Measurements from ENCODE around the gene LIPA.
"Not testable (repeated sequence)": the region's sequence is repeated elsewhere in the genome, so short reads cannot be mapped to it uniquely, and the experiment has no call there.

LIPA gene

GRCh38 chr10:89207801-89208551 is 43.6 kb downstream of the LIPA start:
- peak; percentile 29 for DNase-seq (ENCODE audit: low read depth)

GRCh38 chr10:89207181-89207800 is 44.3 kb downstream of the LIPA start, which contains the start of gene CH25H:
TSS of gene CH25H (minus strand) at chr10:89207317. CDS start at chr10:89207292, 25 bp downstream.
- DNase-seq (ENCODE audit: low read depth): peak; percentile 70

- DNase-seq (ENCODE audit: low read depth): no peak
These were observed 45.0 kb downstream of the LIPA start for GRCh38 chr10:89206402-89207180.

- no peak for DNase-seq (ENCODE audit: low read depth)
These were observed 46.9 kb downstream of the LIPA start for GRCh38 chr10:89204621-89205185.

- no peak for DNase-seq (ENCODE audit: low read depth)
These were observed 48.3 kb downstream of the LIPA start for GRCh38 chr10:89203237-89203636.

GRCh38 chr10:89202033-89202425 is 49.5 kb downstream of the LIPA start:
- DNase-seq (ENCODE audit: low read depth): no peak

GRCh38 chr10:89201345-89202032 is 50.1 kb downstream of the LIPA start:
- peak; percentile 26 for DNase-seq (ENCODE audit: low read depth)

- DNase-seq (ENCODE audit: low read depth): no peak
These were observed 54.1 kb downstream of the LIPA start for GRCh38 chr10:89197473-89197872.

GRCh38 chr10:89191301-89191700 is 60.3 kb downstream of the LIPA start:
- DNase-seq (ENCODE audit: low read depth): not testable (repeated sequence)

GRCh38 chr10:89189211-89189734 is 62.3 kb downstream of the LIPA start:
- no peak for DNase-seq (ENCODE audit: low read depth)

- DNase-seq (ENCODE audit: low read depth): no peak
These were observed 65.9 kb downstream of the LIPA start for GRCh38 chr10:89185658-89186057.

- no peak for DNase-seq (ENCODE audit: low read depth)
These were observed 66.9 kb downstream of the LIPA start for GRCh38 chr10:89184638-89185037.

GRCh38 chr10:89183571-89183970 is 68.0 kb downstream of the LIPA start:
- DNase-seq (ENCODE audit: low read depth): no peak

- no peak for DNase-seq (ENCODE audit: low read depth)
These were observed 68.7 kb downstream of the LIPA start for GRCh38 chr10:89182894-89183293.

- no peak for DNase-seq (ENCODE audit: low read depth)
These were observed 75.8 kb downstream of the LIPA start for GRCh38 chr10:89175816-89176215.

- no peak for DNase-seq (ENCODE audit: low read depth)
These were observed 78.5 kb downstream of the LIPA start for GRCh38 chr10:89173075-89173474.

GRCh38 chr10:89171996-89172395 is 79.6 kb downstream of the LIPA start:
- no peak for DNase-seq (ENCODE audit: low read depth)

GRCh38 chr10:89171263-89171872 is 80.2 kb downstream of the LIPA start:
- DNase-seq (ENCODE audit: low read depth): no peak

GRCh38 chr10:89168354-89168900 is 83.1 kb downstream of the LIPA start:
- not testable (repeated sequence) for DNase-seq (ENCODE audit: low read depth)

- no peak for DNase-seq (ENCODE audit: low read depth)
These were observed 83.7 kb downstream of the LIPA start for GRCh38 chr10:89167915-89168314.

GRCh38 chr10:89165923-89166322 is 85.7 kb downstream of the LIPA start:
- DNase-seq (ENCODE audit: low read depth): no peak

Data from iris pigment epithelial cell (primary cell).